Natural killer cell treated with Interleukin-12 subunit alpha and Interleukin-12 subunit beta and Interleukin-15 and Interleukin-18, amount 100 ng/mL, for 72 hours (primary cell): Measurements from ENCODE around the gene FSTL1. TPM values are rescaled to one million over a fixed set of nuclear protein-coding genes. Genes with fewer than 3 reads are reported as not detected.
A peak's percentile ranks its signal among the peaks of the same experiment; 100 is the strongest.

Experiments used
- ATAC-seq, 2 donors: fragments of 150-1000 bp; cut with Tn5 transposase in 1 of 2; sonication (Bioruptor Pico), chemical (Tn5 transposase) in 1 of 2; 2 replicates each; pipeline ENCODE4 v1.10.0; 2021
- DNase-seq: peaks from one replicate; pipeline ENCODE4 v3.0.0; 2022; ENCODE audit warnings: low spot score
- H3K27ac Mint-ChIP-seq, 2 donors: 1 replicate in 1 of 2; 2 replicates in 1 of 2; pipeline ENCODE4 v1.8.0; 2022; ENCODE audit warnings: mixed read lengths in 2 of 2, mild to moderate bottlenecking in 1 of 2, moderate library complexity in 1 of 2
- H3K27me3 Mint-ChIP-seq, 2 donors: 1 replicate in 1 of 2; 2 replicates in 1 of 2; pipeline ENCODE4 v1.8.0; 2022; ENCODE audit warnings: mixed read lengths in 2 of 2
- H3K36me3 Mint-ChIP-seq: one replicate; pipeline ENCODE4 v1.8.0; 2022; ENCODE audit warnings: mixed read lengths
- H3K4me1 Mint-ChIP-seq, 2 donors: 1 replicate in 1 of 2; 2 replicates in 1 of 2; pipeline ENCODE4 v1.8.0; 2022; ENCODE audit warnings: low read depth in 2 of 2, mixed read lengths in 2 of 2, mild to moderate bottlenecking in 1 of 2
- H3K4me3 Mint-ChIP-seq: one replicate; pipeline ENCODE4 v1.8.0; 2022; ENCODE audit warnings: mixed read lengths
- H3K9me3 Mint-ChIP-seq: 2 replicates; pipeline ENCODE4 v1.8.0; 2022; ENCODE audit warnings: mixed read lengths
- total RNA-seq, 2 donors: library from RNA; stranded (reverse); gene quantifications; one replicate each; pipeline ENCODE4 v1.2.3, GENCODE V29; 2022

FSTL1 gene
- total RNA-seq, 2 donors from 2014 or later: 1.4 to 2.6 TPM

DNA sequence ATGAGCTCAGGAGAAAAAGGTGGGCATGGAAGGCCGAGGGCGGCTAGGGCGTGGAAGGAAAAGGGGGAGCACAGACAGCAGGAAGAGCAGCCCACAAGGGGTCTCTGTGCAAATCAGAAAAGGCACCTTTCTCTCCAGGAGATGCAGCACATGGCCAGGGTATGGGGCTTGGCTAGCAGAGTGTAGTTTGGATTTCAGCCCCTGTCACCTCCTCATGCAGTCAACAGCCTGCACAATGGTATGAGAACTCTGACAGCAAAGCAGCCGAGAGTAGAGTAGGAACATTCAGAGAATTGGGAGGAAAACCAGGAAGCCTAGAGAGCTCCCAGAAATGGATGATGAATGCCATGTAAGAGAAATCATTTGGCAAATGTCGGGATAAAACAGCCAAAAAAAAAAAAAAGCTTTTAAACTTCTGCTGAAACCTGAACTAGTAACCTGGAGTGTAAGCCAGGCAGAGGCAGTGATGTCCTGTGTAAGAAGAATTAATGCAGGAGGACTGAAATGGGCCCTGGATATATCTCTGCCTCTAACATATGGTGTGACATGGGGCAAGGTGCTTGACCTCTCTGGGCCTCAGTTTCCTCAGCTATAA, 25.7 kb downstream of the FSTL1 start:
- H3K27me3 Mint-ChIP-seq: peaks cover 10 to 25% of the 10 kb centered on the region in 2 donors
- no peak overlapping the region for H3K4me3 Mint-ChIP-seq
- DNase-seq: no peak
- ATAC-seq: no peak
- no peaks in the 10 kb centered on the region for H3K9me3 Mint-ChIP-seq
- no peak overlapping the region for H3K27ac Mint-ChIP-seq
- H3K4me1 Mint-ChIP-seq: no peaks in the 10 kb centered on the region
- H3K36me3 Mint-ChIP-seq: no peaks in the 10 kb centered on the region

DNA sequence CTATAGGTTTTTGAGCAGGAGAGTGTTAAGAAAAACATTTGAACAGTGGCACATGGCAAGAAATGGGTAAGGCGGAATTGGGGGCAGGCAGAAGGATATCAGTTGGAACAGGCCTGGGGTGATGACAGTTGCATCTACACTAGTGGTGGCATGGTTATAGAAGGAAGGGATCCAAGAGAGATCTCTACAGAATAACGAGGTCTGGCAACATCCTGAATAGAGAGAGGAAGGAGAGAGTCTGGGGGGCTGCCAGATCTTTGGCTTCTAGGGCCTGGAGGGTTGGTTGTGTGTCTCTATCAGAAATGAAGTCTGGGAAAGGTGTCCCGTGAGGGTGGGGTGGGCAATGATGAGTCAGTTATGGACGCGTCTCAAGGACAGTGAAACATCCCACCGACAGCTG, 26.3 kb downstream of the FSTL1 start:
- Mint-ChIP-seq H3K4me3 (no peak overlapping the region), H3K9me3 (no peaks in the 10 kb centered on the region), H3K27ac (no peak overlapping the region), H3K4me1 (no peaks in the 10 kb centered on the region), H3K36me3 (no peaks in the 10 kb centered on the region), H3K27me3 (peaks cover 10 to 25% of the 10 kb centered on the region in 2 donors)
- DNase-seq (no peak), ATAC-seq (no peak)

DNA sequence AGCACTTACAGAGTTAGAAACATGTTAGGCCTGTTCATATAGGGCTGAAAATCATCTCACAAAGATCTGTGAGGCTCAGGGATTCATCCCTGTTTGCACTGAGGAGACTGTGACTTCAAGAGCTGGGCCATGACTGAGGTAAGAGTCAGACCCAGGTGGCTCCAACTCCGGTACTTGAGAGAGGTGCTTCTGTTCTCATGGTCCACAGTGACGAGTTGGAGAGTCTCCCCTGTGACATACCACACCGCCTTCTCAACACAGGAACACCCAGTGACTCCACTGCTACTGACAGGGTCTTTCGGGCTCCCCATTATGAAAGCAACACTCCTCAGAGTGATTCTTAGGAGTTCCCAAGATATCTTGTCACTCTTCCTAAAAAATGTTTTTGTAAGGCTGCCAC, 27.4 kb downstream of the FSTL1 start:
- DNase-seq: no peak
- Mint-ChIP-seq H3K27me3 (peaks cover 12 to 25% of the 10 kb centered on the region in 2 donors), H3K9me3 (no peaks in the 10 kb centered on the region), H3K4me1 (no peaks in the 10 kb centered on the region), H3K36me3 (no peaks in the 10 kb centered on the region), H3K4me3 (no peak overlapping the region), H3K27ac (no peak overlapping the region)
- ATAC-seq: no peak

DNA sequence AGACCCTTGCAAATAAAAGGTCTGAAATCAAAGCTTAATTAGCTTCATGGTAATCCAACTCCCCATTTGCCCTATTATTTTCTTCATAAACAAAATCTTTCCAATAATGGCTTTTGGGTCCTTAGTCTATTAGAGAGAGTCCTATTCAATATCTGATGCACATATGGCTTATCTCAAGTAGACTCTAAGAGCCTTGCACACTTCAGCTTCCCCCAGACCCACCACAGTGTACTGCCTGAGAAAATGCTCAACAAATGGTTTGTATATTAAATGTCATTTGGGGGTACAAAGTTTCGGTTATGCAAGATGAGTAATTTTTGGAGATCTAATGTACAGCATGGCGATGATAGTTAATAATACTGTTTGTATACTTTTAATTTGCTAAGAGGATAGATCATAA, 28.9 kb downstream of the FSTL1 start:
- H3K9me3 Mint-ChIP-seq: no peaks in the 10 kb centered on the region
- peaks cover 12 to 18% of the 10 kb centered on the region in 2 donors for H3K27me3 Mint-ChIP-seq
- no peak for ATAC-seq
- DNase-seq: no peak
- no peak overlapping the region for H3K4me3 Mint-ChIP-seq
- H3K27ac Mint-ChIP-seq: no peak overlapping the region
- H3K4me1 Mint-ChIP-seq: peaks cover 8 to 9% of the 10 kb centered on the region in 2 donors
- H3K36me3 Mint-ChIP-seq: no peaks in the 10 kb centered on the region

DNA sequence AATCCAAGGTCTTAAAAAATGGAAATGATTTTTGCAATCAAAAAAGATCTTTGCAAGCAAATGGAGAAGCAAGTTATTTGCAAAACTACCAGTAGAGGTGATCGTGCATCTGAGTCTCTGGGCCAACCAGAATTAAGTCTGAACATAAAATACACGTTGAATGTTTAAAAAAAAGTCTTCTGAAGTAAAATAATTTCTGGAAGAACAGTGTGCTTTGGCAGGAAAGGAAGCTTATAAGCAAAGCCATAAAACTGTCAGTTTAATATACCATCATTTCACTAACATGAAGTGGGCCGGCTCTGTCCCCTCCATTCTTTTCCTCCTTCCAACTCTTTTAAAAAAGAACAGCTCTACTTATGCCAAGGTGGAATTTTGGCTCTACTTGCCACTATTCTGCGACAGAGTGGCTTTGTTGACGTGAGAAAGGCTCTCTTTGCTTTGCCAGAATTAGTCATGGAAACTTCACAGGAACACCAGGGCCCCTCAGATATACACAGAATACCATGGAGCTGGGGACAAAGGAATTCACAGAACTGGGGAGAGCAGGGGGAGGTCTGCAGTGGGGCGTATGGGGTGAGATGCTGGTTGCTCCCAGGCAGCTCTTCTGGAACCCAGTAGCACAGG, 29.8 kb downstream of the FSTL1 start:
- H3K27ac Mint-ChIP-seq: no peak overlapping the region
- peaks cover 9 to 10% of the 10 kb centered on the region in 2 donors for H3K4me1 Mint-ChIP-seq
- no peaks in the 10 kb centered on the region for H3K9me3 Mint-ChIP-seq
- H3K4me3 Mint-ChIP-seq: no peak overlapping the region
- no peaks in the 10 kb centered on the region for H3K36me3 Mint-ChIP-seq
- no peak for DNase-seq
- no peak for ATAC-seq
- peaks cover 9 to 16% of the 10 kb centered on the region in 2 donors for H3K27me3 Mint-ChIP-seq

DNA sequence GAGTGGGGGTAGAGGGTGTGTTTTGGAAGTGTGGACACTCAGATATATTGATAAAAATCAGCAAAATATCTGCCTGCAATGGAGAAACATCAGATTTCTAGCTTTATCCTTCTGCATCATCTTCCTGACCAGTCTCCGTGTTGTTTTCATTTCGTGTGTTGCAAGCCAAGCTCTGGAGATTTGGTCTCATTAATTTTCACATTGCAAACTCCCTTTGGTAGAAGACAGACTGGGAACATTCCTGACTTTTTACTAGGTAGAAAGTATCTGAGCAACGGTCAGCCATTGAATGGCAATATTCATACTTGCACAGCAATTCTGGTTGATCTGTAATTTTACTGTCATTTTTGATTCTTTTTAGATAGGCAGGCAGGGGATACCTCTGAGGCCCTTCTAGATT, 30.4 kb downstream of the FSTL1 start:
- no peak overlapping the region for H3K27ac Mint-ChIP-seq
- no peak overlapping the region for H3K4me3 Mint-ChIP-seq
- H3K9me3 Mint-ChIP-seq: no peaks in the 10 kb centered on the region
- peaks cover 9 to 10% of the 10 kb centered on the region in 2 donors for H3K4me1 Mint-ChIP-seq
- H3K36me3 Mint-ChIP-seq: no peaks in the 10 kb centered on the region
- H3K27me3 Mint-ChIP-seq: peaks cover 10 to 18% of the 10 kb centered on the region in 2 donors
- DNase-seq (no peak), ATAC-seq (no peak)

DNA sequence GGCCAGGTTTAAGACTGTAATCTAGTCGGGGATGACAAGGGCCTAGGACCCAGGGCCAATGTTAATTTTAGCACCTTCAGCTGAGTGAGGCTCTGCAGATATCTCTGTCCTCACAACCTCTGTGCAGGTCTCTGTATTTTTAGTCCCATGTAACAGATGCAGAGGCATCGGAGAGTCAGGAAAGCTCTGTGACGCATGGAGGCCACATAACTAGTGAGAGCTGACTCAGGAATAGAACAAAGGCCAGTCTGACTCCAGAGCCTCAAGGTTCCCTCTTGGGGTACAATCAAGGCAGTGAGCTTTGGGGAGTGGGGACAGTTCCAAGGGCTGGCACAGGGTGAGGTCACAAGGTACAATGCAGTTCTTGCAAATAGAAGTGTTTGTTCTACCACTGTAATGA, 31.0 kb downstream of the FSTL1 start:
- H3K4me1 Mint-ChIP-seq: peaks cover 9 to 10% of the 10 kb centered on the region in 2 donors
- ATAC-seq (no peak), DNase-seq (no peak)
- no peaks in the 10 kb centered on the region for H3K9me3 Mint-ChIP-seq
- peaks cover 10 to 14% of the 10 kb centered on the region in 2 donors for H3K27me3 Mint-ChIP-seq
- no peak overlapping the region for H3K27ac Mint-ChIP-seq
- H3K4me3 Mint-ChIP-seq: no peak overlapping the region
- H3K36me3 Mint-ChIP-seq: no peaks in the 10 kb centered on the region

DNA sequence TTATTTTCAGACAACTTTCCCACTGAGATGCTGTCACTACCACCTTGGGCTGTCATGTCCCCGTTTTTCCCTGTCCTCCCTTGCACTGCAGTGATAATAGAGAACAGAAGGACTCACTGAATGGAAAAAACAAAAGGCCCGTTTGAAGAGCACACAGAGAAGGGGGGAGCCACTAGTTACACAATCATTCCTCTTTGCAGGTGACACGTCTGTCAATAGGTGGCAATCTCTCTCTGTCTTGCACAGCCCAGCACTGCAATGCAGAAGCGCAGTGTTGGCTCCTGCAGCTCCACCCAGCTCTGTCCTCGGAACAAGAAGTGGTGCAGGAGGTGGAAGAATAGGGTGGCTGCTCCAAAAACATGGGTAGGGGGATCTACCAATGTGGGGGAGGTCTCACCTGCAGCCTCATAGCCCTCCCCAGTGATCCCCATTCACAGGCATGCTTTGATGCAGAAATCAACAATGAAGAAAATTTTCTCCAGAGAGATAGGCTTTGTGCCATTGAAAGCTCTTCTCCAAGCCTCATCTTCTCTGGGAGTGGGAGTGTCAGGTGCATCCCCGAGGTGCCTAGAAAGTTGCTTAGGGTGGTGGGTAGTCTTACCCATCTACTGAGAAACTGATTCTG, 31.8 kb downstream of the FSTL1 start:
- Mint-ChIP-seq H3K27me3 (peaks cover 4 to 6% of the 10 kb centered on the region in 2 donors), H3K36me3 (no peaks in the 10 kb centered on the region)

DNA sequence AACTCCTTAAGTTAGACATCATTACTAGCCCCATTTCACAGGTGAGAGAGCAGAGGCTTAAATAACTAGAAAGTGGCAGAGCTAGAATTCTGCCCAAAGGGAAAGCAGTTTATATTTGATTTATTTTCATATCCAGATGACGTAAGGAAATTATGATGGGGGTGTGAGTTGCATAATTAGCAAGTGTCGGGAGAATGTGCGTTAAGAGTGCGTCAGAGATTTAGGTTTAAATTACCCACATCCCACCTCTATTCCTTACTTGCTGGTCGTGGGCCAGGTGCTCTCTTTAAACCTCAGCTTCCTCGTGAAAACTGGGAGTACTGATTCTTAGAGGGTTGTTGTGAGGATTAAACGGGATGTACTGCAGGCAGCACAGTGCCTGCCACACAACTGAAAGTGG, 32.3 kb downstream of the FSTL1 start:
- Mint-ChIP-seq H3K4me1 (peaks cover 9 to 10% of the 10 kb centered on the region in 2 donors), H3K36me3 (no peaks in the 10 kb centered on the region), H3K27me3 (peaks cover 4 to 6% of the 10 kb centered on the region in 2 donors), H3K9me3 (no peaks in the 10 kb centered on the region), H3K4me3 (no peak overlapping the region), H3K27ac (no peak overlapping the region)
- DNase-seq (no peak), ATAC-seq (no peak)

More for the DNA sequence above, 31.8 kb downstream of the FSTL1 start:
- H3K4me1 Mint-ChIP-seq: peaks cover 9 to 10% of the 10 kb centered on the region in 2 donors
- no peak for DNase-seq
- H3K27ac Mint-ChIP-seq: no peak overlapping the region
- no peaks in the 10 kb centered on the region for H3K9me3 Mint-ChIP-seq
- H3K4me3 Mint-ChIP-seq: no peak overlapping the region
- ATAC-seq: no peak

DNA sequence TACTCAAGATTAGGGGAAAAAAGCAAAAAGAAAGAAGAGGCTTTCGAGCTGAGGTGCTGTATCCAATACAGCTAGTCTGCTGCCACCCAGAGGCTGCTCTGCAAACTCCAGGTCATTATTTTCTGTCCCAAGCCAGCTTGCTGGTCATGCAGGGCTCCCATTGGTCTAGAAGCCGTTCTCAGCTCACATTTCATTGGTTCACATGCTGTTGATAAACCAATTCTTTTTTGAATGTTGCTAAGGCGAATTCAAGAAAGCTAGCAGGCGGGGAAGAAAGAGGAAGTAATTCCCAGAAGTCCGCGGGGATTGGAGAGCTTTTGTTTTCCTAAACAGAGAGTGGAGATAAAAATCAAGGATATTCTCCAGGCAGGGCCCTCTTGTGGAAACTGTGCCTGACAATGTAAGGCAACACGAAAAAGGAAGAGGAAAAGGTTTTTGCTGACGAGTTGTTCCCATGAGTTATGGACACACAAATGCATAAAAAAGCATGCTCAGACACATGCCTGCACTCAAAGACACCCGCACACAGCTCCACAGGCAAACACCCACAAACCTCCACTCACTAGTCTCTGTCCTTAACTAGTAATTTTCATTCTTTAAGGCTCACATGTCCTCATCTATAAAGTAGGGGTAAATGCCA, 33.4 kb downstream of the FSTL1 start:
- H3K36me3 Mint-ChIP-seq: no peaks in the 10 kb centered on the region
- DNase-seq (peak; percentile 83), ATAC-seq (peak; percentile 98 to 99)
- H3K4me1 Mint-ChIP-seq: peaks cover 9 to 10% of the 10 kb centered on the region in 2 donors
- H3K9me3 Mint-ChIP-seq: no peaks in the 10 kb centered on the region
- H3K27ac Mint-ChIP-seq: peak overlapping the region; percentile 46 to 71
- peak overlapping the region; percentile 93 for H3K4me3 Mint-ChIP-seq
- H3K27me3 Mint-ChIP-seq: peaks cover 4 to 6% of the 10 kb centered on the region in 2 donors

DNA sequence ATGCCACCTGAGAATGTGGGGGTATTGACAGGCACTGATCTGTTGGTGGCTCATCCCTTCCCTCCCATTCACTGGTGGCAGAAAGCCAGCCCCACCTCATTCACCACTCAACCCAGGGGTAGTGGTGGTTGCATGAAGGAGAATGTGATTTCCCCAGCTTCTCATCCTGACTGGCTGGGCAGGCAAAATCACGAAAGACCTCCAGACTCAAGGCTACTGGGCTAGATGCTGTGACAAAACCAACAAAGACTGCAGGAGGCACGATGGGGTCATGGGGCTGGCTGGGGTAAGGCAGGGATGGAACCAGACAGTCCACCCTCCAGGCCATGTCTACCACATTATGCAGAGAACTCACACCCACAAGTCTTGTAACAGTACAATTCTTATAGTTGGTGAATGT, 33.9 kb downstream of the FSTL1 start:
- peak overlapping the region; percentile 46 to 71 for H3K27ac Mint-ChIP-seq
- DNase-seq: no peak

DNA sequence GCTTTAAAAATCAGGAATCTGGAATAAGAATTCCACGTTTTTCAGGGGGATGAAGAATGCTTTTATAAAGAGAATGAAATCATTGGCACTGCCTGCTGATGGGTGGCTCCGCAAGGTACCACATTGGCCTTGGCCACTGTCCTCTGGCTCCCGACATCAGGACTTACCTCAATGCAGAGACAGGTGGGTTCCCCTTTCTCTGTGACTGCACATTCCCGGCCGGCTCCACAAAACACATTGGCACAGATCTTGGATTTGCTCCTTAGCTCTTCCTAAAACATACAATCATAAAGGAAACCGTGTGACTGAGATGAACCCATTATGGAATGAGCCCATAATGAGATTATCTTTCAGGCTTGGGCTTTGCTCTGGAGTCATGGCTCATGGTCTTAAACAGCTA, 35.0 kb downstream of the FSTL1 start:
- H3K9me3 Mint-ChIP-seq: no peaks in the 10 kb centered on the region
- H3K4me3 Mint-ChIP-seq: no peak overlapping the region
- no peak for ATAC-seq
- DNase-seq: no peak
- no peak overlapping the region for H3K27ac Mint-ChIP-seq
- H3K4me1 Mint-ChIP-seq: peaks cover 9 to 10% of the 10 kb centered on the region in 2 donors
- no peaks in the 10 kb centered on the region for H3K36me3 Mint-ChIP-seq
- H3K27me3 Mint-ChIP-seq: peaks cover 4 to 6% of the 10 kb centered on the region in 2 donors

More for the DNA sequence above, 33.9 kb downstream of the FSTL1 start:
- Mint-ChIP-seq H3K27me3 (peaks cover 4 to 6% of the 10 kb centered on the region in 2 donors), H3K9me3 (no peaks in the 10 kb centered on the region), H3K4me3 (peak overlapping the region; percentile 93), H3K36me3 (no peaks in the 10 kb centered on the region), H3K4me1 (peaks cover 9 to 10% of the 10 kb centered on the region in 2 donors)
- peak; percentile 31 to 41 for ATAC-seq

DNA sequence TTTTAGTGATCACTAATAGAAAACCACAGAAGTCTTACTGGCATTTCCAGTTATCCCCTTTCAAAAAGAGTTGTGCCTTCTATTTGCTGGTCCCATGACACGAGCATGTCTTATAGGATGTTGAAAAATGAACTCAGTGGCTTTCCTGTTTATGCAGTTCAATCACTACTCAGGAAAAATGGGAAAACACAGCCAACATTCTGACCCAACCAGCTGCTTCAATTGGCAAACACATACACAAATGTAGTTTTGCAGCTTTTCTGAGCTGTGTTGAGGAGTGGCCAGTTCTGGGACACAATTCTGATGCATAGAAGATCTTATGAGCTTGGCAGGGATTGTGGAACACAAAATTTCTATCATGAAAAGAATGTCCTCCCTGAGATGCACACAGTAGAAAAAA, 40.3 kb downstream of the FSTL1 start:
- H3K36me3 Mint-ChIP-seq: no peaks in the 10 kb centered on the region
- DNase-seq (no peak), ATAC-seq (no peak)
- no peak overlapping the region for H3K4me3 Mint-ChIP-seq
- no peaks in the 10 kb centered on the region for H3K4me1 Mint-ChIP-seq
- H3K9me3 Mint-ChIP-seq: no peaks in the 10 kb centered on the region
- H3K27me3 Mint-ChIP-seq: peaks cover 0 to 2% of the 10 kb centered on the region in 2 donors
- H3K27ac Mint-ChIP-seq: no peak overlapping the region

DNA sequence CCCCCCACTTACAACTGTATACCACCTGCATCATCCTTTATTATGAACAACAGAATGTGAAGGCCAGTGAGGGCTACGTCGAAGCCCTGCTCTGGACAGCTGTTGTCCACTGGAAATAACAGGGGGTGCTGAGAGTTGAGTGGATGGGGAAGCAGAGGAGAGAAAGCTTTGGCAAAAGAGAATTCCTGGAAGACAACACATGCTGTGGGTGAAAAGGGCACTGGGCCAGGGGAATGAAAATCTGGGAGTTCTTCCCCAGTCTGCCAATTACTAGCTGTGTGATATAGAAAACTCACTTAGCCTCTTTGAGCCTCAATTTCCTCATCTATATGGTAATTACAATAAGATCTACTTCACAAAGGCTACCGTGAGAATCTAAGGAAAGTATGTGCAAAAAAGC, 40.7 kb downstream of the FSTL1 start:
- H3K27me3 Mint-ChIP-seq: no peaks in the 10 kb centered on the region
- ATAC-seq (no peak), DNase-seq (no peak)
- H3K4me3 Mint-ChIP-seq: no peak overlapping the region
- H3K4me1 Mint-ChIP-seq: no peaks in the 10 kb centered on the region
- H3K27ac Mint-ChIP-seq: no peak overlapping the region
- no peaks in the 10 kb centered on the region for H3K36me3 Mint-ChIP-seq
- no peaks in the 10 kb centered on the region for H3K9me3 Mint-ChIP-seq
